GM18873 (cell line): ENCODE results near the gene FYB2.
A peak's percentile ranks its signal among the peaks of the same experiment; 100 is the strongest.

Source experiments
- ATAC-seq: cut with Tn5 transposase; IDR thresholded peaks from one replicate; pipeline ENCODE4 v1.9.1; 2021; ENCODE audit warnings: mild to moderate bottlenecking, moderate library complexity, moderate number of reproducible peaks; ENCODE audit not compliant: unreplicated experiment, low FRiP score

Gene FYB2

GRCh38 chr1:56835657-56836056, 16.5 kb upstream of the FYB2 start:
- ATAC-seq: no peak

GRCh38 chr1:56834137-56834900, 15.1 kb upstream of the FYB2 start:
- ATAC-seq: no peak

GRCh38 chr1:56833088-56833487, 13.9 kb upstream of the FYB2 start:
- no peak for ATAC-seq

GRCh38 chr1:56831871-56832693, 12.9 kb upstream of the FYB2 start:
- no peak for ATAC-seq

GRCh38 chr1:56830052-56830451, 10.8 kb upstream of the FYB2 start:
- ATAC-seq: no peak

- ATAC-seq: no peak
Measured at GRCh38 chr1:56827711-56828110, 8.5 kb upstream of the FYB2 start.

- ATAC-seq: no peak
Measured at GRCh38 chr1:56825436-56825835, 6.2 kb upstream of the FYB2 start.

- ATAC-seq: no peak
Measured at GRCh38 chr1:56824938-56825337, 5.7 kb upstream of the FYB2 start.

GRCh38 chr1:56824271-56824670, 5.1 kb upstream of the FYB2 start:
- ATAC-seq: no peak

- ATAC-seq: no peak
Measured at GRCh38 chr1:56821462-56821797, 2.2 kb upstream of the FYB2 start.

GRCh38 chr1:56820755-56821461, 1.7 kb upstream of the FYB2 start:
- ATAC-seq: peak; percentile 48

GRCh38 chr1:56817716-56818463, 1.3 kb downstream of the FYB2 start:
- no peak for ATAC-seq

GRCh38 chr1:56816909-56817308, 2.3 kb downstream of the FYB2 start:
- ATAC-seq: peak; percentile 81

GRCh38 chr1:56816264-56816663, 2.9 kb downstream of the FYB2 start:
- ATAC-seq: peak; percentile 44

- ATAC-seq: no peak
Measured at GRCh38 chr1:56814205-56814604, 5.0 kb downstream of the FYB2 start.

GRCh38 chr1:56811331-56811730, 7.9 kb downstream of the FYB2 start:
- no peak for ATAC-seq

- no peak for ATAC-seq
Measured at GRCh38 chr1:56808410-56808809, 10.8 kb downstream of the FYB2 start.

GRCh38 chr1:56806804-56807203, 12.4 kb downstream of the FYB2 start:
- no peak for ATAC-seq

GRCh38 chr1:56803561-56804156, 15.5 kb downstream of the FYB2 start:
- ATAC-seq: no peak
